H1 (cell line): ENCODE data around the gene SH2B3. TPM values are rescaled to one million over a fixed set of nuclear protein-coding genes. Genes with fewer than 3 reads are reported as not detected.

Source experiments
- GTF2F1 ChIP-seq: IDR thresholded peaks from 2 replicates; pipeline ENCODE4 v1.6.1; 2012; ENCODE audit warnings: low read depth, low read length, improper control_type of control experiment, borderline replicate concordance
- HDAC2 ChIP-seq, 2 experiments: fragments of 300-600 bp in 1 of 2; sonication (generic) in 1 of 2; IDR thresholded peaks; 2 replicates each; pipeline ENCODE4 v1.6.1; 2011 to 2012; ENCODE audit warnings: low read depth in 2 of 2, low read length in 2 of 2, mild to moderate bottlenecking in 2 of 2, moderate library complexity in 2 of 2, borderline replicate concordance in 1 of 2, inconsistent platforms in 1 of 2
- PHF8 ChIP-seq: fragments of 200-600 bp; sonication (generic); conservative IDR thresholded peaks from 2 replicates; pipeline ENCODE4 v1.7.1; 2012; ENCODE audit warnings: low read depth, mild to moderate bottlenecking, inconsistent platforms, low read length, moderate library complexity
- SIX5 ChIP-seq: IDR thresholded peaks from 2 replicates; pipeline ENCODE4 v1.6.1; 2011; ENCODE audit warnings: mild to moderate bottlenecking, low read depth, low read length
- SP1 ChIP-seq: IDR thresholded peaks from 2 replicates; pipeline ENCODE4 v1.6.1; 2011; ENCODE audit warnings: low read depth, low read length
- SP2 ChIP-seq: IDR thresholded peaks from 2 replicates; pipeline ENCODE4 v1.6.1; 2012; ENCODE audit warnings: mild to moderate bottlenecking, low read length, inconsistent platforms
- SRF ChIP-seq: IDR thresholded peaks from 2 replicates; pipeline ENCODE4 v1.6.1; 2011; ENCODE audit warnings: mild to moderate bottlenecking, low read depth, low read length, moderate library complexity
- TCF12 ChIP-seq: IDR thresholded peaks from 2 replicates; pipeline ENCODE4 v1.6.1; 2011; ENCODE audit warnings: low read depth, mild to moderate bottlenecking, low read length
- polyA plus RNA-seq, 7 experiments: library from polyadenylated mRNA; depleted of rRNA in 3 of 7; stranded (reverse) in 5 of 7; unstranded in 2 of 7; fragments of >200 nt in 5 of 7; fragments of 200-250 nt in 2 of 7; gene quantifications; 1 replicate in 5 of 7; 2 replicates in 1 of 7; 4 replicates in 1 of 7; pipeline versions ENCODE4 v1.2.1 to v1.2.3, GENCODE V29; 2011 to 2013; ENCODE audit warnings: missing spikeins in 2 of 7, mixed read lengths in 2 of 7
- total RNA-seq: library from RNA; stranded (reverse); fragmentation: NEBNext Ultra II Directional; extraction: Animal tissue kit (Norgen Biotek cat#: 25700); gene quantifications from 2 replicates; pipeline ENCODE4 v1.2.1, GENCODE V29; 2021

Gene SH2B3
- total and polyA plus RNA-seq, 2 of the 8 experiments (the other 6 are each of a cell fraction or from before 2014, with no cell fraction given) = 20.8 to 34.1 TPM

GRCh38 chr12:111360325-111360930 is 45.3 kb upstream of the SH2B3 start (continued):
- TF ChIP-seq HDAC2 (IDR thresholded peaks at IDR 0.05; ENCODE audit: borderline replicate concordance in 1 of 2, low read depth in 2 of 2, low read length in 2 of 2) (no peak), SRF (no peak), GTF2F1 (no peak), PHF8 (no peak), SP2 (no peak), SIX5 (no peak), SP1 (no peak), TCF12 (no peak)
